SU-DHL-6 (cell line): ENCODE results near the gene GNAT3.

ENCODE experiments used
- H2AFZ ChIP-seq: fragments of 200-600 bp; sonication (generic); 2 replicates; pipeline ENCODE4 v1.6.1; 2014; ENCODE audit warnings: low read depth, mild to moderate bottlenecking, moderate library complexity, mixed read lengths, antibody characterized with exemption, low read length; ENCODE audit not compliant: severe bottlenecking
- H3F3A ChIP-seq: fragments of 200-600 bp; shearing (Covaris generic); 2 replicates; pipeline ENCODE4 v1.6.0; 2016; ENCODE audit warnings: antibody characterized with exemption, mild to moderate bottlenecking; ENCODE audit not compliant: insufficient read depth
- H3K27ac ChIP-seq: fragments of 200-600 bp; sonication (generic); 2 replicates; pipeline ENCODE4 v1.5.1; 2016; ENCODE audit warnings: low read depth, mild to moderate bottlenecking, low read length, moderate library complexity, mixed read lengths
- H3K27me3 ChIP-seq: fragments of 200-600 bp; sonication (generic), shearing (Covaris generic); 2 replicates; pipeline ENCODE4 v1.6.0; 2014; ENCODE audit warnings: mild to moderate bottlenecking, low read length
- H3K36me3 ChIP-seq: fragments of 200-600 bp; sonication (generic); 2 replicates; pipeline ENCODE4 v1.6.1; 2014; ENCODE audit warnings: mild to moderate bottlenecking, low read length, mixed read lengths
- H3K4me2 ChIP-seq: fragments of 300-600, 200-600 bp; shearing (Covaris generic), sonication (generic); 2 replicates; pipeline ENCODE4 v1.6.0; 2014; ENCODE audit warnings: low read length, low read depth, mild to moderate bottlenecking; ENCODE audit not compliant: poor library complexity, severe bottlenecking
- H3K4me3 ChIP-seq: fragments of 200-600 bp; sonication (generic); 2 replicates; pipeline ENCODE4 v1.5.1; 2014; ENCODE audit warnings: antibody characterized with exemption, low read length, mild to moderate bottlenecking, mixed read lengths; ENCODE audit not compliant: insufficient read depth, poor library complexity, severe bottlenecking
- H3K79me2 ChIP-seq: fragments of 200-600 bp; sonication (generic); 2 replicates; pipeline ENCODE4 v1.6.1; 2014; ENCODE audit warnings: mild to moderate bottlenecking, low read length, moderate library complexity; ENCODE audit not compliant: insufficient read depth
- H3K9ac ChIP-seq: fragments of 200-600 bp; sonication (generic); 2 replicates; pipeline ENCODE4 v1.7.0; 2014; ENCODE audit warnings: mild to moderate bottlenecking, low read length
- H3K9me2 ChIP-seq: fragments of 200-600 bp; sonication (generic); replicated peaks from 2 replicates; pipeline ENCODE4 v1.6.1; 2014; ENCODE audit warnings: low read length; ENCODE audit not compliant: insufficient read depth
- H3K9me3 ChIP-seq: fragments of 200-600 bp; sonication (generic); 2 replicates; pipeline ENCODE4 v1.6.1; 2014; ENCODE audit warnings: low read length, mixed read lengths; ENCODE audit not compliant: insufficient read depth
- H4K20me1 ChIP-seq: fragments of 200-600 bp; sonication (generic); 2 replicates; pipeline ENCODE4 v1.6.1; 2014; ENCODE audit warnings: low read depth, mild to moderate bottlenecking, antibody characterized with exemption, low read length, moderate library complexity, mixed read lengths
- EZH2phosphoT487 ChIP-seq: fragments of 200-600 bp; sonication (generic), shearing (Covaris generic); conservative IDR thresholded peaks from 2 replicates; pipeline ENCODE4 v1.6.1; 2018; ENCODE audit warnings: mild to moderate bottlenecking, antibody characterized with exemption, low read length, moderate library complexity, mixed read lengths
- TF ChIP-seq, protein P1 (sequence below): fragments of 200-600 bp; sonication (generic); IDR thresholded peaks from one replicate; pipeline ENCODE4 v1.5.1; 2017; ENCODE audit warnings: antibody characterized with exemption, mild to moderate bottlenecking, low read length, moderate library complexity; ENCODE audit not compliant: insufficient read depth, poor library complexity, severe bottlenecking

GNAT3 gene

DNA sequence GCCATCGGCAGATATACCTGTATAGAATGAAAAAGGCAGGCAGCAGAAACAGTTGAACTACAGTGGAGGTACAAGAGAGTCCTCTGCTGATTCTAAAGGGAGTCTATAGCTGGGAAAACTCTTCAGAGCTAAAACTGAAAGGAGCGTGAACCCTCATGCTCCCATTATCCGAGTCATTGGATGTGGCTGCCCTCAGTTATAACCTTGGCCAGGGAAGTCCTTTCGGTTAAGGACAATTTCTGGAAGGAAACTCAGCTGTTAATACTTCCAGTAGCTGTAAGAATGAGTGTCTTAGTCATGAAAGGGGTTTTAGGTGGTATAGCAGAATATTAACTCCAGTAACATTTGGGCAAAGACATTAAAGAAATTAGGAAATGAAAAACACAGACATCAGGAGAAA lies 14.6 kb upstream of the GNAT3 start:
- H3K4me2 ChIP-seq = no peak overlapping the region
- no peak overlapping the region for H3K9ac ChIP-seq
- H3K4me3 ChIP-seq = no peak overlapping the region
- no peaks in the 10 kb centered on the region for H3F3A ChIP-seq
- no peak for TF ChIP-seq EZH2phosphoT487
- TF ChIP-seq, protein P1, sequence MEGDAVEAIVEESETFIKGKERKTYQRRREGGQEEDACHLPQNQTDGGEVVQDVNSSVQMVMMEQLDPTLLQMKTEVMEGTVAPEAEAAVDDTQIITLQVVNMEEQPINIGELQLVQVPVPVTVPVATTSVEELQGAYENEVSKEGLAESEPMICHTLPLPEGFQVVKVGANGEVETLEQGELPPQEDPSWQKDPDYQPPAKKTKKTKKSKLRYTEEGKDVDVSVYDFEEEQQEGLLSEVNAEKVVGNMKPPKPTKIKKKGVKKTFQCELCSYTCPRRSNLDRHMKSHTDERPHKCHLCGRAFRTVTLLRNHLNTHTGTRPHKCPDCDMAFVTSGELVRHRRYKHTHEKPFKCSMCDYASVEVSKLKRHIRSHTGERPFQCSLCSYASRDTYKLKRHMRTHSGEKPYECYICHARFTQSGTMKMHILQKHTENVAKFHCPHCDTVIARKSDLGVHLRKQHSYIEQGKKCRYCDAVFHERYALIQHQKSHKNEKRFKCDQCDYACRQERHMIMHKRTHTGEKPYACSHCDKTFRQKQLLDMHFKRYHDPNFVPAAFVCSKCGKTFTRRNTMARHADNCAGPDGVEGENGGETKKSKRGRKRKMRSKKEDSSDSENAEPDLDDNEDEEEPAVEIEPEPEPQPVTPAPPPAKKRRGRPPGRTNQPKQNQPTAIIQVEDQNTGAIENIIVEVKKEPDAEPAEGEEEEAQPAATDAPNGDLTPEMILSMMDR = no peak
- H3K27ac ChIP-seq = no peak overlapping the region
- H3K79me2 ChIP-seq = no peaks in the 10 kb centered on the region
- H3K9me3 ChIP-seq = no peaks in the 10 kb centered on the region
- H3K36me3 ChIP-seq = no peaks in the 10 kb centered on the region
- H3K9me2 ChIP-seq = no peaks in the 10 kb centered on the region
- H4K20me1 ChIP-seq = no peaks in the 10 kb centered on the region
- no peak overlapping the region for H2AFZ ChIP-seq
- no peaks in the 10 kb centered on the region for H3K27me3 ChIP-seq

- no peaks in the 10 kb centered on the region for H3F3A ChIP-seq
- H3K4me3 ChIP-seq = no peak overlapping the region
- no peaks in the 10 kb centered on the region for H3K9me3 ChIP-seq
- H4K20me1 ChIP-seq = no peaks in the 10 kb centered on the region
- H2AFZ ChIP-seq = no peak overlapping the region
- no peaks in the 10 kb centered on the region for H3K27me3 ChIP-seq
- no peak overlapping the region for H3K9ac ChIP-seq
- no peak for TF ChIP-seq EZH2phosphoT487
- TF ChIP-seq, protein P1 = no peak
- H3K4me2 ChIP-seq = no peak overlapping the region
- no peaks in the 10 kb centered on the region for H3K36me3 ChIP-seq
- H3K9me2 ChIP-seq = no peaks in the 10 kb centered on the region
- no peaks in the 10 kb centered on the region for H3K79me2 ChIP-seq
- no peak overlapping the region for H3K27ac ChIP-seq
Measured at GRCh38 chr7:80524693-80525092, 12.8 kb upstream of the GNAT3 start.

DNA sequence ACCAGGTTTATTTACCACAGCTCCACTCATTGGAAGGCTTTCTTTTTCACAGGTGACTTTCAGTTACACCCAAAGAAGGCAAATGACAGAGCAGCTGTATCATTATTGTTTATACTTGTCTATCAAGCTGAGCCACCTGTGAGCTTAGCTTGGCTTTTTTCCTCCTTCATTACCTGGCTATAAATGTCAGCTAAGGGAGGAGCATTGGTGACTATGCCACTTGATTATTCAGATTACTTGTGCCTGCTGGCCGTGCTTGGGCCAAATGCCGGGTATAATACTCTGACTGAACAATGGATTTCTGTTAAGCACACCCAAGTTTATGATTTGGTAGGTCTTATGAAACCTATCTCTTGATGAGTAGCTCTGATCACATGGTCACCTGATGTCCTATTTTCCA lies 9.9 kb upstream of the GNAT3 start:
- no peaks in the 10 kb centered on the region for H3K36me3 ChIP-seq
- H3K9ac ChIP-seq = no peak overlapping the region
- no peak overlapping the region for H3K4me3 ChIP-seq
- no peak overlapping the region for H3K27ac ChIP-seq
- no peaks in the 10 kb centered on the region for H3K9me3 ChIP-seq
- no peak overlapping the region for H3K4me2 ChIP-seq
- H3K27me3 ChIP-seq = no peaks in the 10 kb centered on the region
- H2AFZ ChIP-seq = no peak overlapping the region
- no peaks in the 10 kb centered on the region for H3F3A ChIP-seq
- H4K20me1 ChIP-seq = no peaks in the 10 kb centered on the region
- TF ChIP-seq, protein P1 = no peak
- no peak for TF ChIP-seq EZH2phosphoT487
- H3K9me2 ChIP-seq = no peaks in the 10 kb centered on the region
- no peaks in the 10 kb centered on the region for H3K79me2 ChIP-seq
